ENCODE data around the gene PLEKHJ1.
A peak's percentile ranks its signal among the peaks of the same experiment; 100 is the strongest.

The PLEKHJ1 gene

DNA sequence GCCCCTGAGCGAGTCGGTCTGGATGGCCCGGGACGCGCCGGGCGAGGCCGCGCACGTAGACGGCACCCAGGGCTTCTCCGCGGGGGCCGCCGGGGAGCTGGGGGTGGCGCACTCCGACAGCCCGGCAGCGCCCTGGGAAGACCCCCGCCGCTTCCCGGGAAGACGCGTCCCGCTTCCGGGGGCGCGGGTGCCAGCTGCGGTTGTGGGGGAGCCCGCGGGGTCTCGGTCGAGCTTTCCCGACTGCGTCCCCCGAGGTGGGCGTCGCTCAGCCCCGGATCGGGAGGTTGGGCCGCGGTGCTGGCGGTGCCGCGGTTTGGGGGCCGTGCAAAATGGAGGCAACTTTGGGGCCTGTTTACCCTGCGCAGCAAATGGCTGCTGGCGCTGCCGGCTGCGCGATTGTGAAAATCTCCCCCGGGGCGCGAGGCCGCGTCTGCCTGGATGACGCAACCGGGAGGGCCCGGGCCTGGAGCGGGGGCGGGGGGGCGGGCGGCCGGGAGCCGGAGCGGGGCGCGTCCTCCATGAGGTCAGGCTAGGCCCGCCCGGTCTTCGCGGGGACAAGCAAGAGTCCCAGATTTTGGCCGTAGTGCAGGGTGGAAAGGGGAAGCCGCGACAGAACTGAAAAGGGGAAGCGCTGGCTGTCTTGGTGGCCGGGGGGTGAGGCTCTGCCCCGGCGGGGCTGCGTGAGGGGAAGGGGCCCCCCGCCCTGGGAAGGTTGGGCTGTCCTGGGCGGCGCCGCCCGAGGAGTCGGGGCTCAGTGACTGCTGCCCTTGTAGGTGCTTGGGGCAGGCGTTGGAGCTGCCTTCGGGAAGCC lies 34.5 kb upstream of the PLEKHJ1 start:
- in situ Hi-C loops (cut with MboI; ENCODE audit: low pct_unique_long_range_greater_than_20kb, low sequenced_read_pairs) = no loop called here
- peak; percentile 90 for DNase-seq

GRCh38 chr19:2270157-2270422 lies 34.0 kb upstream of the PLEKHJ1 start:
- DNase-seq = no peak
- in situ Hi-C loops (cut with MboI; ENCODE audit: low pct_unique_long_range_greater_than_20kb, low sequenced_read_pairs) = no loop called here

GRCh38 chr19:2269244-2270156 lies 33.4 kb upstream of the PLEKHJ1 start:
- in situ Hi-C loops (cut with MboI; ENCODE audit: low pct_unique_long_range_greater_than_20kb, low sequenced_read_pairs) = no loop called here
- DNase-seq = peak; percentile 99

GRCh38 chr19:2268861-2269243 lies 32.7 kb upstream of the PLEKHJ1 start:
- no peak for DNase-seq
- in situ Hi-C loops (cut with MboI; ENCODE audit: low pct_unique_long_range_greater_than_20kb, low sequenced_read_pairs) = no loop called here

- no peak for DNase-seq
- in situ Hi-C loops (cut with MboI; ENCODE audit: low pct_unique_long_range_greater_than_20kb, low sequenced_read_pairs) = no loop called here
Measured at GRCh38 chr19:2268480-2268830, 32.3 kb upstream of the PLEKHJ1 start.

DNA sequence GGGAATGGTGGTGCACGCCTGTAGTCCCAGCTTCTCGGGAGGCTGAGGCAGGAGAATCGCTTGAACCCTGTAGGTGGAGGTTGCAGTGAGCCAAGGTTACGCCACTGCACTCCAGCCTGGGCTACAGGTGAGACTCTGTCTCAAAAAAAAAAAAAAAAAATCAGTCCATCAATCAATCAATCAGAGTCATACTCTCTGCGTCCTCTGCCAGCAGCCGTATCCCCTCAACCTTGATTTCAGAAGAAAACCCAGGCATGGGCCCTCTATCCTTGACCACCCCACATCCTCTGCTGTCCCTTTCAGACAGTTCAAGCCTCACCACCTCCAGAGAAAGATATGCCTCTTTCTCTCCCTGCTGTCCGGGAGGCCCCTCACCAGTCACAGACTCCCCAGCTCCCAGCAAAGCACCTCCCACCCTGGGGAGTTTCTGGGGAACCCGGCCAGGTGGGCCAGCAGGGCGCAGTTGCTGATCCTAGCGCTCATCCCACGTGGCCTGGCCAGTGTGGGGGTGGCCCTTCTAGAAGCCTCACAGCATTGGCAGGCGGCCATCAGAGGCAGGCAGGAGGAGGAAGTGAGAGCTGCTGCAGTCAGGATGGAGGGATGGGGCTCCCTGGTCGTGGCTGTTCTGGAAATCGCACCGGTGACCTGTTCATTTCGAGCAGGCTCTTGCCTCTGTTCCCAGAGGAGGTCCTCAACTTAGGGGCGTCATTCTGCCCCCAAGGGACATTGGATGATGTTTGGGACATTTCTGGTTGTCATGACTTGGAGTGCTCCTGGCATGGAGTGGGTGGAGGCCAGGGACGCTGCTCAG lies 30.3 kb upstream of the PLEKHJ1 start:
- in situ Hi-C loops (cut with MboI; ENCODE audit: low pct_unique_long_range_greater_than_20kb, low sequenced_read_pairs) = no loop called here
- DNase-seq = peak; percentile 85

DNA sequence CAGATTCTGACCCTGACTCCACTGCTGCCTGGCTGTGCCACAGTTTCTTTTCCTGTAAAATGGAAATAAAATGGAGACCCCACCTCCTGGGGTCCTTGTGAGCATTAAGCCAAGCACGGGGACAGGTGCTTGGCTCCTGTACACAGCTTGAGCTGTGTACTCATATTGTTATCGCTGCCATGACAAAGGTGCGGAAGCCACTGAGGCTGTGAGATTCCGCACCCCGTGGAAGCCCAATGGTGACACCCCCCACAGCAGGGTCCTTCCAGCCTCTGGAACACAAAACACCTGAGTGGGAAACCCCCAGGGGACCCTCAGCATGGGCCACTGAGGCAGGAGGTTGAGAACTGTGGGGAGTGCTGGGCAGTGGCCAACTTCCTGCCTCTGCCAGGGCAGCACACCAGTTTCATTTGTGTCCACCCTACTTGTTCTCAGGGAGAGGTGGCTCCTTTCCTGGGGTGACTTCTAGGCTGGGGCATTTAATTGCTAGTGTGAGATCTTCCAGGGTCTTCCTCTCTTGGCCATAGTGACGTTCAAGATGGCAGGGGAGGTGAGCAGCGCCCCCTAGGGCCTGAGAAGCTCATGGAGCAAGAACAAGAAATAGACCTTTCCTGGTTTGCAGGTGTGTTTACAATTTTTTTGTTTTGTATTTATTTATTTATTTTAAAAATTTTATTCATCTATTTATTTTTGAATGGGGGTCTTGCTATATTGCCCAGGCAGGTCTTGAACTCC lies 25.5 kb upstream of the PLEKHJ1 start:
- DNase-seq = peak; percentile 52
- in situ Hi-C loops (cut with MboI; ENCODE audit: low pct_unique_long_range_greater_than_20kb, low sequenced_read_pairs) = no loop called here

DNA sequence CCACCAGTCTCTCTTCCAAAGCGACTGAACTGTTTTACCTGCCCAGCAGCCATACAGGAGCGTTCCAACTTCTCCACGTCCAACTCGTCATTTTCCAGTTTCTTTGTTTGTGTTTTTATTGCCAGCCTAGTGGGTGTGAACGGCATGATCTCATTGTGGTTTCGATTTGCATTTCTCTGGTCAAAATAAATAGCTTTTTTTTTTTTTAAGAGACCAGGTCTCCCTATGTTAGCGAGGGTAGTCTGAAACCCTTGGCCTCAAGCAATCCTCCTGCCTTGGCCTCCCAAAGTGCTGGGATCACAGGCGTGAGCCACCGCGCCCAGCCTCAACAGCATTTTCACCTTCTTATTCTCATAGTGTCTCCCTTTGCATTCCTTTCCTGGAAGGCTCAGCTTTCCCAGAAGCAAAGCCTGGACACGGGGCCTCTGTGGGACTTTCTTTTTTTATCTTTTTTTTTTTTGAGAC lies 24.2 kb upstream of the PLEKHJ1 start:
- no peak for DNase-seq
- in situ Hi-C loops (cut with MboI; ENCODE audit: low pct_unique_long_range_greater_than_20kb, low sequenced_read_pairs) = no loop called here

DNA sequence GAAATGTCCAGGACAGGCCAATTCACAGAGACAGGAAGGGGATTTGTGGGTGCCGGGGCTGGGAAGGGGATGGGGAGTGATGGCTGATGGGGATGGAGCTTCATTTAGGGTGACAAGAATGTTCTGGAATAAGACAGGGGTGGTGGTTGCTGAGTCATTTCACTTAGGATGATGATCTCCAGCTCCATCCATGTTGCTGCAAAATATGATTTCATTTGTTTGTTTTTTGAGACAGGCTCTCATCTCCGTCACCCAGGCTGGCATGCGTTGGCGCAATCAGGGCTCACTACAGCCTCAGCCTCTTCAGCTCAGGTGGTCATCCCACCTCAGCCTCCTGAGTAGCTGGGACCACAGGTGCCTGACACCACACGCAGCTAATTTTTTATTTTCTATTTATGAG lies 23.2 kb upstream of the PLEKHJ1 start:
- DNase-seq = no peak
- in situ Hi-C loops (cut with MboI; ENCODE audit: low pct_unique_long_range_greater_than_20kb, low sequenced_read_pairs) = no loop called here

DNA sequence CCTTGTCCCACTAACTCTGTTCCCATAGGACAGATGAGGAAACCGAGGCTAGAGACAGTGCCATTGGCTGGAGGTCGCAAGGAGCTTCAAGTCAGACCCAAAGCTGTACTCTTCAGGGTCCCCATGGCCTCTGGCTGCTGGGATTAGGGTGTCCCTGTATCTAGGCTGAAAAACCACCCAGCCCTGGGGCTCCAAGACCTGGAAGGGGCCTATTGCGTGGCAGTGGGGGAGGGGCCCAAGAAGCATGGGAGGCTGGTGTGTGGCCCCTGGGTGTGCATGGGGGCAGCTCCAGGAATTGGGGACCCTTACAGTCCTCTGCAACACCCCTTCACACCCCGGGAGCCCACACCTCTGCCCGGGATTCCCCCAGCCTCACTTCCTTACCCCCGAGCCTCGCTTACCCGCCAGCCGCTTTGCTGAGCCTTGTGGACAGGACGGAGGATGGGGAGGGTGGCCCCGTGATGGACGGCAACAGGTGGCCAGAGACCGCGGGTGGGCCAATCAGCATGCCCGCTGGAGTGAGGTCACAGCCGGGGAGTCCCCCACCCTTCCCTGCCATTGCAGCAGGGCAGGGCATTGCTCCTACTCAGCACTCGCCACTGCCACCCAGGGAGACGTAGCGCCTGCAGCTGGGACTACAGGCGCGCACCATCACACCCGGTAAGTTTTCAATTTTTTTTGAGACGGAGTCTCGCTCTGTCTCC lies 20.0 kb upstream of the PLEKHJ1 start, which contains the start of gene JSRP1:
TSS of gene JSRP1 (minus strand) at position 436 of the 704 bp plus-strand sequence. CDS start 1,103 bp downstream, outside the sequence.
- in situ Hi-C loops (cut with MboI; ENCODE audit: low pct_unique_long_range_greater_than_20kb, low sequenced_read_pairs) = no loop called here
- no peak for DNase-seq

DNA sequence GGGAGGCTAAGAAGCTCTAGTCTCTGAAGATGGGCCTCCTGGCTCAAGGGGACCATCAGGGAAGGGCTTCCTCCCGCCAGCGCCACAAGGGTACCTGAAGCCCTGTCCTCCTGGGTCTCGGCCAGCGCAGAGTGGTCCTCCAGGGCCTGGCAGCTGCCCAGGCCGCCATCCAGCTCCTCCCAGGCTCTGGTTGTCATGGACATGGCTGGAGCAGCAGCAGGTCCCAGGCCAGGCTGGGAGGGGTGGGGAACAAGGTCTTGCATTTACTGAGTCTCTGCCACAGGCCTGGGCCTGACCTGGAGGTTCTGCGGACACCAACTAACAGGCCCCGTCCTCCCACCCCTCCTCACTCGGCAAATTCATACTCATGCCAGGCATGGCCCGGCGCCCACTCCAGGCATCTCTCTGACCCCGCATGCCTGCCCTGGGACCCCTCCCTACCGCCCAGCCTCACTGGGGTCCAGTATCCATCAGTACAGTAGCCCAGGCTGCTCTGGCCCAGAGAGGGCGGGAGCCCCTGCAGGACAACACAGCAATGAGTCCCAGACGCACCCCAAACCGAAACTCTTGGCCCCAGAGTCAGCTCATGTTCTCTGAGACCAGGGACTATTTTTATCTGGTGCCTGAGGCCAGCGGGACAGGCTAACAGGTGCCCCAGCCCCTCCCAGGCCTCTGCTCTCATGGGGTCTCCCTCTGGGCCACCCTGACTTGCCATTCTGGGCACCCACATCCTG lies 19.1 kb upstream of the PLEKHJ1 start:
- no peak for DNase-seq
- in situ Hi-C loops (cut with MboI; ENCODE audit: low pct_unique_long_range_greater_than_20kb, low sequenced_read_pairs) = no loop called here

- in situ Hi-C loops (cut with MboI; ENCODE audit: low pct_unique_long_range_greater_than_20kb, low sequenced_read_pairs) = no loop called here
- no peak for DNase-seq
Measured at GRCh38 chr19:2254064-2254872, 18.1 kb upstream of the PLEKHJ1 start.

DNA sequence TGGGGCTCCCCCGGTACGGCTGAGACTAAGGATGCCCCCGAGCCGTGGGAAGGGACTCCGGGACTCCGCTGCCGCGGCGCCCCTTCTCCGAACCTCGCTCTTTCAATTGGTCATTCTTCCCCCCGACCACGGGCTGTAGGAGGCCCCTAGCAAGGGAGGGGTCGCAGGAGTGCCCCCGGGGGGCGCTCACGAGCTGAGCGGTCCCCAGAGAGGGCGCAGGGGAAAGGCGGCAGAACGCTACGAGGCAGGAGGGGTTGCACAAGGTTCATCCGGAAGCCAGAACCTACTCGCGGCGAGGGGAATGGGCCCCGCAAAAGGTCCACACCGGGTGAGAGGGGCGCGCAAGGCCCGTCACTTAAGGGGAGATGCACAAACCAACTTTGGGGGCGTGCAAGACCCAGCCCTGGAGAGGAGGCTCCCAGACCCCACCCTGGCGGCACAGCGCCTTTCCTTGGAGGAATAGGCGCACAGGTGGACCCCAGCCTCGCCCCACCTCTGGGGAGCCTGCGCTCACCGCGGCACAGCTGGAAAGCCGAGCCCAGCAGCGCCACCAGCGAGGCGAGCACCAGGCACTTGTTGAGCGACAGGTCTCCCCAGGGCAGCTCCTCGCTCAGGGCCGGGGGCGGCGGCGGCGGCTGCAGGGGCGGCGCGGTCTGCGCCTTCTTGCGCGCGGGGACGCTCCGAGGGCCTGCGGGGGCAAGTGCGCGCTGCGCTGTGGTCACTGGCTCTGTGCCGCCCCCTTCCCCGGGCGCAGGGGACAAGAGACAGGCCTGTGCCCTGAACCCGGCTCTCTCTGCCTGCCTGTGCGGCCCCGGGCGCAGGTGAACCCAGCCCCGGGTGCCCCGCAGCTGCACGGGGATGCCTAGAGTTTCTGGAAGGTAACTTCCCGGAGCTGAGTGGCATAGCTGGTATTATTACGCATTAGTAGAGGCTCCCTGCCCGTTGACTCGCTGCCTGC lies 17.3 kb upstream of the PLEKHJ1 start:
- DNase-seq = no peak

DNA sequence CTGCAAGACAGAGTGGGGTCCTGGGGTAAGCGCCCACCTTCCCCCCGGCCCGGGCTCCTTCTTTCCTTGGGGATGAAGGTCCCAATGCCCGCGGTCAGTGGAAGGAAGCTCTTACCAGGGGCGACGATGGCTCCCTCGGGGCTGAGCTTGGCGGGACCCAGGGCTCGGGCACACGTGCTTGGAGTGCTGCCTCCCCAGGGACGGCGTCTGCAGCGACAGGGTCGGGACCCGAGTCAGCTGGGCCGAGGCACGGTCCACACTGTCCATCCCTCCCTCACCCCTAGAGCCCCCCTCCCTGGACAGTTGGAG lies 16.6 kb upstream of the PLEKHJ1 start:
- in situ Hi-C loops (cut with MboI; ENCODE audit: low pct_unique_long_range_greater_than_20kb, low sequenced_read_pairs) = no loop called here

More for the DNA sequence above, 17.3 kb upstream of the PLEKHJ1 start:
- in situ Hi-C loops (cut with MboI; ENCODE audit: low pct_unique_long_range_greater_than_20kb, low sequenced_read_pairs) = no loop called here

DNA sequence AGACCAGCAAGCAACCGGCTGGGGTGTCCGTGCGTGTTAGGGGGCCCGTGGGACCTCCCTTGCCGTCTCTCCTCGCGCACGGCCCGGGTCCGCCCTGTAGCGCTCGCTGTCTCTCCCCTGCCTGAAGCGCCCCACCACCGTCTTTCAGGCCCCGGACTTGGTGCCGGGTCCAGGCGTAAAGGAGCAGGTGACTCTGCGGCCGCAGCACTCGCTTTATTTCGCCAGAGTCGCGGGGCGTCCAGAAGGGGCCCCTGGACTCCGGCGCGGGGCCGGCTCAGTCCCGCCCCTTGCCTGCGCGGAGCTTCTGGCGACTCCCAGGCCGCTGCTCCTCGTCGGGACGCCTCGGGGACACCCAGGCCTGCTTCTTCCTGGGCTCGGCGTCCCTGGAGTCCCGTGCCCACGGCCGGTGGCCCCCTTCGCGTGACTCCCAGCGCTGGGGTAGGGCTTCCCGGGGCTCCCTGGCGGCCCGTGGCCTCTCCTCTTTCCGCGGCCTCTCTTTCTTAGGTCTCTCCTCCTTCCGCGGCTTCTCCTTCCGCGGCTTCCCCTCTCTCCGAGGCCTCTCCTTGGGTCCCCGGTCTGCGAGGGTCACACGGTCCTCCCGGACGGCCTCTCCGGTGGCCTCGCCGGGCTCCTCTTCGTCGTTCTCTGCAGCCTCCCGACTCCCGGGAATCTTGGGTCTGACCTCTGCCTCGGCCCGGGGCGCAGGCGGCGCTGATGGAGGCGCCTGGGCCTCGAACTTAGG lies 16.1 kb upstream of the PLEKHJ1 start:
- no peak for DNase-seq
- in situ Hi-C loops (cut with MboI; ENCODE audit: low pct_unique_long_range_greater_than_20kb, low sequenced_read_pairs) = no loop called here

More for the DNA sequence above, 16.6 kb upstream of the PLEKHJ1 start:
- no peak for DNase-seq
